GM21786 (cell line): Measurements from ENCODE around the gene NAPEPLD.
"Not testable (repeated sequence)": the region's sequence is repeated elsewhere in the genome, so short reads cannot be mapped to it uniquely, and the experiment has no call there.

Experiments
- ATAC-seq: cut with Tn5 transposase; IDR thresholded peaks from one replicate; pipeline ENCODE4 v1.9.1; 2021; ENCODE audit not compliant: unreplicated experiment

The NAPEPLD gene

DNA sequence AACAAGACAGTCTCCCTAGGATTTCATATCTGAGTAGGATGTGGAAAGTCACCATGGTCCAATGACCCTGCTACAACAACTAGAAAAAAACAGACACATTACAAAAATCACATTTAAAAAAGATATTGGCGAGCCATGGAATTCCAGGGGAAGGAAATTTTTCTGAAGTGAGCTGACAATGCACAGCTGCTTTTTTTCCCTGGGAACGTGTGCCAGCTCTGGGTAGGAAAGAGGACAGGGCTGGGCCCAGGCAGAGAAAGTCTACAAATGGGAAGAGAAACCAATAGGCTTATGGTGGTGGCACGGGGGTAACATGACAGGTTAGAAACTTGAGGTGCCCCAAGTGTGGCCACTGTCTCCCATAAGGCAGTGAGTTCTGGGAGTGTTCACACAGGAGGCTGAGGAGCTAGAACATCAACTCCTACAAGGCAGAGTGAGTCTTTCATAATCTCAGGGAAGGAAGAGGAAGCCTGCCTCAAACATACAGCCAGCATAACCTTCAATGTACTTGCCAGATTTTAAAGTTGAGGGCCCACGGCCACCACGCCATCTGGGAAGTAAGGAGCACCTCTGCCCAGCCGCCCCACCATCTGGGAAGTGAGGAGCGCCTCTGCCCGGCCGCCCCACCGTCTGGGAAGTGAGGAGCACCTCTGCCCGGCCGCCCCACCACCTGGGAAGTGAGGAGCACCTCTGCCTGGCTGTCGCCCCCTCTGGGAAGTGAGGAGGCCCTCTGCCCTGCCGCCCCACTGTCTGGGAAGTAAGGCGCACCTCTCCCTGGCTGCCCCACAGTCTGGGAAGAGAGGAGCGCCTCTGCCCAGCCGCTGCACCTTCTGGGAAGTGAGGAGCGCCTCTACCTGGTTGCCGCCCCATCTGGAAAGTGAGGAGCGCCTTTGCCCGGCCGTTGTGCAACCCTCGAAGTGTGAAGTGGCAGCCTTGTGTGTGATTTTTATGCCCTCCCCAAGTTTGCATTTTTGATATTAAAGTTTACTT lies 80.2 kb downstream of the NAPEPLD start:
- no peak for ATAC-seq

- ATAC-seq: peak; percentile 72
Observed at GRCh38 chr7:103065667-103066066, 83.2 kb downstream of the NAPEPLD start.

GRCh38 chr7:103063895-103064294 lies 85.0 kb downstream of the NAPEPLD start:
- ATAC-seq: no peak

DNA sequence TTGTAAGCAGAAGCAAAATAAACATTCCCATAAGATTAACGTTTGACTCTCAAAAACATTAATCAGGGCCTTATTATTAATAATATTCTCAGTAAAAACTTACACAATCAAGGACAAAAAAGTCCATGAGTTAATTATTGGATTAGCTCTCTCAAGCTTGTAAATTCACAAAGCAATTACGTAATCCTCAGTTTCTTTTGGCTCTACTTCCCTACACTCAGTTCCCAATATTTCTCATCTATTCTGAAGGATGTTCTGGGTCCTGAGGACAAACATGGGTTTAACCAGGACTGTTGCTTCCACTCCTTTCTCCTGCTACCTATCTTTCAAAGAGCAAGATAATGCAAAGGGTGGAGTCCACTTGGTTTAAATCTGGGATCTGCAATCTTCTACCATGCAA lies 89.4 kb downstream of the NAPEPLD start:
- ATAC-seq: no peak

GRCh38 chr7:103058122-103058521 lies 90.8 kb downstream of the NAPEPLD start:
- ATAC-seq: no peak

DNA sequence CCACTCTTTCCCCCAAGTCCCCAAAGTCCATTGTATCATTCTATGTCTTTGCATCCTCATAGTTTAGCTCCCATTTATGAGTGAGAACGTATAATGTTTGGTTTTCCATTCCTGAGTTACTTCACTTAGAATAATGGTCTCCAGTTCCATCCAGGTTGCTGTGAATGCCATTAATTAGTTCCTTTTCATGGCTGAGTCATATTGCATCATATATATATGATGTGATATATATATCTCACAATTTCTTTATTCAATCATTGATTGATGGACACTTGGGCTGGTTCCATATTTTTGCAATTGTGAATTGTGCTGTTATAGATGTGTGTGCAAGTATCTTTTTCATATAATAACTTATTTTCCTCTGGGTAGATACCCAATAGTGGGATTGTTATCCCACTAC lies 92.9 kb downstream of the NAPEPLD start:
- not testable (repeated sequence) for ATAC-seq

DNA sequence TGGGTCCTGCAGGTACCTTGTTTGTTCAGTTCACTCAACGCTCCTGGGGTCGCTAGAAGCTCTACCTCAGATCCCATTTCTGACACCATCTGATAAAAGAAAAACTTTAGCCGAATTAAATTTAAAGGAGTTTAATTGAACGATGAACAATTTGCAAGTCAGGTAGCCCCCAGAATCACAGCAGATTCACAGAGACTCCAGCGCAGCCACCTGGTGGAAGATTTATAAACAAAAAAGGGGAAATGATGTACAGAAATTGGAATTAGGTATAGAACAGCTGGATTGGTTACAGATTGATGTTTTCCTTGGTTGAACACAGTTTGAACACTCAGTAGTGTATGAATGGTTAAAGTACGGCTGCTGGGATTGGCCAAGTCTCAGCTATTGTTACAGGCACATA lies 97.4 kb downstream of the NAPEPLD start:
- ATAC-seq: no peak
